Colonic mucosa (tissue), 4 donors: Measurements from ENCODE around the gene HHAT. TPM values are rescaled to one million over a fixed set of nuclear protein-coding genes. Genes with fewer than 3 reads are reported as not detected.

Source experiments
- DNase-seq: peaks from one replicate; pipeline ENCODE4 v3.0.0-alpha.2; 2020
- H3K27ac ChIP-seq: fragments of 200-600 bp; one replicate; pipeline ENCODE4 v1.8.0; 2021
- H3K27me3 ChIP-seq: fragments of 200-600 bp; one replicate; pipeline ENCODE4 v1.8.0; 2021
- H3K36me3 ChIP-seq: fragments of 200-600 bp; one replicate; pipeline ENCODE4 v1.8.0; 2021
- H3K4me1 ChIP-seq: fragments of 200-600 bp; one replicate; pipeline ENCODE4 v1.8.0; 2021; ENCODE audit warnings: mild to moderate bottlenecking
- H3K4me3 ChIP-seq: fragments of 200-600 bp; one replicate; pipeline ENCODE4 v1.8.0; 2021
- H3K9ac ChIP-seq, 2 donors: one replicate each; pipeline ENCODE4 v1.7.0; 2013; ENCODE audit warnings: control low read depth in 2 of 2, low read depth in 2 of 2, low read length in 2 of 2
- H3K9me3 ChIP-seq: fragments of 200-600 bp; one replicate; pipeline ENCODE4 v1.8.0; 2021
- CTCF ChIP-seq: fragments of 200-600 bp; IDR thresholded peaks from one replicate; pipeline ENCODE4 v1.8.0; 2022; ENCODE audit warnings: antibody characterized with exemption, mild to moderate bottlenecking
- intact Hi-C: fragments of 100-400 bp; cut with DNase I; formaldehyde crosslinking; loops from one replicate; pipeline ENCODE4 v1.14.1; 2022
- total RNA-seq, 2 donors: library from RNA; stranded (reverse); fragmentation: NEBNext Ultra II Directional in 1 of 2; extraction: Animal tissue kit (Norgen Biotek cat#: 25700) in 1 of 2; gene quantifications; one replicate each; pipeline ENCODE4 v1.2.1, GENCODE V29; 2021
- donor health status: healthy.
- donor health status: DM: no; HTN: no; CAD: no.
- donor health status: DM: no; HTN: no; CAD: no.

HHAT gene
- total RNA-seq, 2 donors from 2014 or later: 3.2 to 4.9 TPM

- TF ChIP-seq CTCF: no peak
- no peaks in the 10 kb centered on the region for H3K27me3 ChIP-seq
- no peaks in the 10 kb centered on the region for H3K4me1 ChIP-seq
- H3K36me3 ChIP-seq: no peaks in the 10 kb centered on the region
- intact Hi-C loops: no loop called here
- H3K4me3 ChIP-seq: no peak overlapping the region
- no peak for DNase-seq
- H3K9ac ChIP-seq: no peak overlapping the region
- no peaks in the 10 kb centered on the region for H3K9me3 ChIP-seq
- no peak overlapping the region for H3K27ac ChIP-seq
These were observed 368.0 kb downstream of the HHAT start for GRCh38 chr1:210696709-210697108.

- Histone ChIP-seq H3K36me3 (no peaks in the 10 kb centered on the region), H3K9ac (no peak overlapping the region), H3K4me3 (no peak overlapping the region), H3K9me3 (no peaks in the 10 kb centered on the region), H3K4me1 (no peaks in the 10 kb centered on the region), H3K27ac (no peak overlapping the region), H3K27me3 (no peaks in the 10 kb centered on the region)
- no peak for TF ChIP-seq CTCF
- DNase-seq: no peak
- intact Hi-C loops: no loop called here
These were observed 368.5 kb downstream of the HHAT start for GRCh38 chr1:210697185-210697584.

- no peak overlapping the region for H3K4me3 ChIP-seq
- no peaks in the 10 kb centered on the region for H3K27me3 ChIP-seq
- H3K9ac ChIP-seq: no peak overlapping the region
- no peak for DNase-seq
- TF ChIP-seq CTCF: no peak
- H3K27ac ChIP-seq: no peak overlapping the region
- intact Hi-C loops: no loop called here
- H3K4me1 ChIP-seq: no peaks in the 10 kb centered on the region
- H3K9me3 ChIP-seq: no peaks in the 10 kb centered on the region
- H3K36me3 ChIP-seq: no peaks in the 10 kb centered on the region
These were observed 370.0 kb downstream of the HHAT start for GRCh38 chr1:210698661-210699060.

GRCh38 chr1:210700083-210700482 is 371.4 kb downstream of the HHAT start:
- intact Hi-C loops: no loop called here
- Histone ChIP-seq H3K4me1 (no peaks in the 10 kb centered on the region), H3K9me3 (no peaks in the 10 kb centered on the region), H3K27me3 (no peaks in the 10 kb centered on the region), H3K9ac (no peak overlapping the region), H3K36me3 (no peaks in the 10 kb centered on the region), H3K4me3 (no peak overlapping the region), H3K27ac (no peak overlapping the region)
- TF ChIP-seq CTCF: no peak
- no peak for DNase-seq

DNA sequence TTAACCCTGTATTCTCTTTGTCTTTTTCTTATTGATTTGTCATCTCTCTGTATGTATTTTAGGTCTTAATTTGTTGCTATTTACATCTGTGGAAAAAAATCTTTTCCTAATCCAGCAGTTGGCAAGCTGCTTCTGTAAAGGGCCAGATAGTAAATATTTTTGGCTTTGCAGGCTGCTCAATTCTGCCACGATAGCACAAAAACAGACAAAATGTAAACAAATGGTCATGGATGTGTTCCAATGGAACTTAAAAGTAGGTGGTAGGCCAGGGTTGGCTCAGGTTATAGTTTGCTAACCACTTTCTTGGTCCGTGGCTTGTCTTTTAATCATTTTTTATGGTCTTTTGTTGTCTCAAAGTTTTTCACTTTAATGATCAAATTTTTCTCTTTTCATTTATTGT is 371.8 kb downstream of the HHAT start:
- Histone ChIP-seq H3K4me1 (no peaks in the 10 kb centered on the region), H3K36me3 (no peaks in the 10 kb centered on the region), H3K9ac (no peak overlapping the region), H3K27me3 (no peaks in the 10 kb centered on the region), H3K4me3 (no peak overlapping the region), H3K9me3 (no peaks in the 10 kb centered on the region), H3K27ac (no peak overlapping the region)
- no peak for TF ChIP-seq CTCF
- no peak for DNase-seq
- intact Hi-C loops: no loop called here

- Histone ChIP-seq H3K9ac (no peak overlapping the region), H3K4me3 (no peak overlapping the region), H3K27me3 (no peaks in the 10 kb centered on the region), H3K36me3 (no peaks in the 10 kb centered on the region), H3K9me3 (no peaks in the 10 kb centered on the region), H3K27ac (no peak overlapping the region), H3K4me1 (no peaks in the 10 kb centered on the region)
- DNase-seq: no peak
- intact Hi-C loops: no loop called here
- no peak for TF ChIP-seq CTCF
These were observed 373.8 kb downstream of the HHAT start for GRCh38 chr1:210702506-210702905.
